ENCODE measurements around the gene IGFBP1. TPM values are rescaled to one million over a fixed set of nuclear protein-coding genes. Genes with fewer than 3 reads are reported as not detected.

The IGFBP1 gene
- total RNA-seq (2014; rRNA removed; shearing (Covaris generic)): 0.38 TPM in 1 of 2 replicates, not detected in the other

GRCh38 chr7:45888185-45888992 lies at the start of gene IGFBP1:
TSS of gene IGFBP1 (plus strand) at chr7:45888488. CDS start at chr7:45888653, 165 bp downstream.

GRCh38 chr7:45873035-45873354 lies 15.3 kb upstream of the IGFBP1 start, which contains the start of gene CCDC201:
TSS of gene CCDC201 (minus strand) at chr7:45873082. CDS start at chr7:45873007, 75 bp downstream.

GRCh38 chr7:45920502-45921380 lies 32.5 kb downstream of the IGFBP1 start, which contains the start of gene IGFBP3:
TSS of gene IGFBP3 (minus strand) at chr7:45921272. CDS start at chr7:45921140, 132 bp downstream.

Small RNA genes lying within 50 kb of the gene (small RNA-seq; reads per million reads assigned to genes)
- gene RNU6-326P: not detected

Other genes with a start within 250 kb of the IGFBP1 start
- 0.23 TPM in 1 of 2 replicates, not detected in the other for gene CCDC201, start 15.4 kb upstream of the IGFBP1 start, total RNA-seq (2014; rRNA removed; shearing (Covaris generic))
- 154 and 159 TPM in 2 replicates for gene IGFBP3, start 32.8 kb downstream of the IGFBP1 start, total RNA-seq (2014; rRNA removed; shearing (Covaris generic))

Measured in A375 (cell line).